HG02970 (cell line): Measurements from ENCODE around the gene VASN.

Experiments used
- ATAC-seq: cut with Tn5 transposase; IDR thresholded peaks from one replicate; pipeline ENCODE4 v1.9.1; 2021; ENCODE audit warnings: mild to moderate bottlenecking, moderate library complexity, moderate number of reproducible peaks; ENCODE audit not compliant: unreplicated experiment, low FRiP score

Gene VASN

GRCh38 chr16:4369007-4369733 is 2.5 kb upstream of the VASN start:
- no peak for ATAC-seq

- no peak for ATAC-seq
These were observed 1.5 kb upstream of the VASN start for GRCh38 chr16:4370151-4370550.

GRCh38 chr16:4370570-4371356 is 885 bp upstream of the VASN start:
- ATAC-seq, result no peak

DNA sequence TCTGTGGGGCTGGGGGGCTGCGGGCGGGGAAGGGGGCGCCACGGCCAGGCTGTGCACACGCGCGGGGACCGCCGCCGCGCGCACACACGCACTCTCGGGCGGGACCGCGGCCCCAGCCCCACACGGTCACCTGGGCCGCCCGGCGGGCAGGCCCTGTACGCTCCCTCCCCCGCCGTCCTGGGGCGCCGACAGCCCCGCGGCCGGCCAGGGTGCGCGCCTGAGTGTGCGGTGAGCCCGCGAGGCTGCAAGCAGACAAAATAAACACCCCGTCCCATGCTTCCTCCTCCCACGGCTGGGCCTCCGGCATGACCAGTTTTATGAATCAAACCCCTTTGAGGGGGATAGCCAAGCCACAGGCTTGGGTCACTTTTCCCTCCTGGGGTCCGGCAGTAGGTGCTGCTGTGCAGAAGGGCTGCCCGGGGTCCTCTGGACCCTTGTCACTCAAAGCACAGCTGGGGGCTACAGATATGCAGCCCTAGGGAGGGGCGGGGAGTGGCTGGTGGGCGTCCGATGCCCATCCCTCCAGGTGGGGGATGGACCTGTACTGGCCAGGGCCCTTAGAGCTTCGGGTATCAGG is 441 bp downstream of the VASN start:
- ATAC-seq, result no peak

DNA sequence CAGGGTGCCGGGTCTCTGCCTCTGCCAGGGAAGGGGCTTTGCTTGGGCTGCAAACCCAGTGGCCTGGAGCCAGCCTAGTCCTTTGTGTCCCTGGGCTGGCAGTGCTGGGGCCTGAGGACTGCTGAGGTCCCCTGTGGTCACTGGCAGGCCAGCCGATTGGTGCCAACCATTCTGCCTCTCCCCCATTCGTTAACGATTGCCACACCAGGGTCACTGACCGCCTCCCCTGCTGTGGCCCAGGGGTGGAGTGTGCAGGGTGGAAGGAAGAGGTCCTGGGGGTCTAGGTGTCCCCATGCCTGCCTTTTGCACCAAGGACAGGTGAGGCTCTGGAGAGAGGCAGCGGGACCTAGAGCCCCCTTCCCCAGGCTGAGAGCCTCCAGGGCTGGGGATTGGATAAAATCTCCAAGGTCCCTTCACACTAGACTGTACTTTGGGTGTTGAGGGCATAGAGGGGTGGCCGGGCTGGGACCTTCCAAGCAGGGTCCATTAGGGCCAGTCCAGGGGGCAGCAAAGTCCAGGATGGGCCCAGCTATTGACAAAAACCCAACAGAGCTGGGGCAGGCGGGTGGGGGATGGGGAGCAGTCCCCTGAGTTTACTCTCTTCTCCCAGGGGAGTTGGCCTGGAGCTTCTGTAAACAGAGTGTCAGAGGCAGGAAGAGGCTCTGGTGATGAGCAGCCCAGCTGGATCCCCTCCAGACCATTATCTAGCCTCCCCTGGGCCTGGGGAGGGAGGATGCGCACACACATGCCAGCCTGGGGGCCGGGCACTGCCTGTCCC is 1.1 kb downstream of the VASN start:
- no peak for ATAC-seq

GRCh38 chr16:4373356-4373908 is 1.8 kb downstream of the VASN start:
- ATAC-seq, result no peak

DNA sequence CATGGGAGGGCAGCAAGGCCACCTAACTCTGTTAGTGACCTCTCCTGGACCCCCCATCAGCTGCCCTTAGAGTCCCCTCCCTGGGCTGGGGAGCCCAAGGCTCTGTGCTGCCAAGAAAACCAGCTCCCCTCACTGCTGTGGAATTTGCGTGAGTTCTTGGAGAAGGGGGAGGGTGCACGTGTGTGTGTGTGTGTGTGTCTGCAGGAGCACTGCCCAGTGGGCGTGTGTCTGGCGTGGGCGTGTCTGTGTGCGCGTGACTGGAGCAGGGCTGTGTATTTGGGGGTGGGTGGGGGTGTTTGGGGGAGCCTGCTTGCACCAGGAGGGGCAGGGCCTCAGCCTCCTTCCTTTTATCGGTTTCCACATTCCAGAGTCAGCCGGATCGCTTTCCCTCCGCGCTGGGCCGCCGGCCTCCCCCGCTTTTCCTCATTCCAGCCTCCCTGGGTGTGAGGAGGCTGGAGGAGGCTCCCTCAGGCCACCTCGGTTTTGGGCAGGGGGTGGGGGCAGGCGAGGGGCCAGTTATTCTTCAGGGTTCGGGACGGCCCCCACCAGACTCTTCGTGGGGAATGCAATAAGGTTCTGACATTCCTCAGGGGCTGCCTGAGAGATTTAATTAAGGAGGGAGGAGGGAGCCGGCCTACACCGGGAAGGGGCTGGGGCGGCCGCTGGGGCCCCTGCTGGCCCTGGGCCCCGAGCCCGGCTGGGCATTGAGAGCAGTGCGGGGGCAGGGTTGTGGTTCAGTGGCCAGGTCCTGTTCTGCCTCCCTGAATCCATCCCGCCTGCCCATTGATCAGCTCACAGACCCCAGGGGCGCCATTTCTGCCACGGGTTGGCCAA is 2.5 kb downstream of the VASN start:
- ATAC-seq, result no peak

- no peak for ATAC-seq
These were observed 4.1 kb downstream of the VASN start for GRCh38 chr16:4375717-4376116.

- ATAC-seq, result no peak
These were observed 4.7 kb downstream of the VASN start for GRCh38 chr16:4376126-4376892.

DNA sequence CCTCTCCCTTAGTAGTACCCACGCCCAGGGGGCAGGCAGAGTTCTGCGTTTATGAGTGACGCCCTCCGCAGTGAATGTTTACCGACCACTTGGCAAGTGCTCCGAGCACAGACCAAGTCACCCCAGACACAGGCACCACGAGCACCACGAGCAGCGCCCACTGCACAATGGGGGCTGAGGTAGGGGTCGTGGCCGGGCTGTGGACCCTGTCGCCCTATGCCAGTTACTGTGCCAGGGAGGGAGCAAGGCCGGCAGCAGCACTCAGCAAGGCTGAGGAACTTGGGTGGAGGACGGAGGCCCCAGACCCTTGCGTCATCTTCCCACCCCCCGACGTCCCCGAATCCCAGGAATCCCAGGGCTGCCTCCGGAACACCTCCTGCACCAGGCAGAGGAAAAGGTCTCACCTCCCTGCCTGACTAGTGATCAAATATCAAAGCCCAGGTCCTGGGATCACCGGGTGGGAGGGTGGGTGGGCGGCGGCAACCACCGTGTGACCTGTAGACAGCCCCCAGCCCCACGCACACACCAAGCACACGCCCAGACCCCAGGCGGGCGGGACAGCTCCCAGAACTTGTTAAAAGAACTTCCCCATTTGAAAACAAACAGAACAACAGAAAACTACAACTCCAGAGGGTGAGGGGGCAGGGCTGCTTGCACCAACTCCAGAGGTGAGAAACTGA is 5.4 kb downstream of the VASN start:
- ATAC-seq, result no peak

GRCh38 chr16:4377573-4378154 is 6.0 kb downstream of the VASN start:
- ATAC-seq, result no peak

GRCh38 chr16:4378161-4378666 is 6.6 kb downstream of the VASN start:
- ATAC-seq, result no peak

GRCh38 chr16:4378999-4379690 is 7.5 kb downstream of the VASN start:
- ATAC-seq, result no peak

- no peak for ATAC-seq
These were observed 8.7 kb downstream of the VASN start for GRCh38 chr16:4380119-4381063.

GRCh38 chr16:4381072-4381934 is 9.7 kb downstream of the VASN start:
- ATAC-seq, result no peak
